Lung (tissue), 12 donors: ENCODE results near the gene RALGPS1. TPM values are rescaled to one million over a fixed set of nuclear protein-coding genes. Genes with fewer than 3 reads are reported as not detected.

ENCODE experiments used
- ATAC-seq: fragments of 200-7000 bp; cut with Tn5 transposase; one replicate; pipeline ENCODE4 v1.9.1; 2020; ENCODE audit warnings: moderate number of reproducible peaks; ENCODE audit not compliant: insufficient read depth, low FRiP score
- DNase-seq, 3 donors: peaks; one replicate each; pipeline ENCODE4 v3.0.0-alpha.2; 2013 to 2017
- H3K27ac ChIP-seq, 2 donors: one replicate each; pipeline ENCODE4 v1.5.1; 2013; ENCODE audit warnings: mild to moderate bottlenecking in 2 of 2, moderate library complexity in 2 of 2, control low read depth in 1 of 2, inconsistent platforms in 1 of 2, low read depth in 1 of 2, low read length in 1 of 2
- H3K27me3 ChIP-seq, 3 donors: one replicate each; pipeline ENCODE4 v1.5.1; 2013; ENCODE audit warnings: low read length in 2 of 3; ENCODE audit not compliant: control insufficient read depth in 3 of 3, insufficient read depth in 3 of 3
- H3K36me3 ChIP-seq, 4 donors: one replicate each; pipeline ENCODE4 v1.5.1; 2013; ENCODE audit warnings: low read length in 4 of 4, mild to moderate bottlenecking in 1 of 4, moderate library complexity in 1 of 4; ENCODE audit not compliant: control insufficient read depth in 4 of 4, insufficient read depth in 4 of 4
- H3K4me1 ChIP-seq, 5 donors: one replicate each; pipeline ENCODE4 v1.5.1; 2013; ENCODE audit warnings: low read length in 5 of 5, mild to moderate bottlenecking in 2 of 5, moderate library complexity in 1 of 5; ENCODE audit not compliant: control insufficient read depth in 5 of 5, insufficient read depth in 5 of 5
- H3K4me3 ChIP-seq: one replicate; pipeline ENCODE4 v1.5.1; 2013; ENCODE audit warnings: mild to moderate bottlenecking, control low read depth, moderate library complexity
- H3K9ac ChIP-seq, 2 donors: one replicate each; pipeline ENCODE4 v1.5.1; 2013; ENCODE audit warnings: low read length in 2 of 2, control low read depth in 1 of 2; ENCODE audit not compliant: insufficient read depth in 1 of 2
- H3K9me3 ChIP-seq, 4 donors: one replicate each; pipeline ENCODE4 v1.5.1; 2013; ENCODE audit warnings: low read length in 3 of 4, mild to moderate bottlenecking in 1 of 4, moderate library complexity in 1 of 4; ENCODE audit not compliant: control insufficient read depth in 4 of 4, insufficient read depth in 3 of 4
- CTCF ChIP-seq: IDR thresholded peaks from 2 replicates; pipeline ENCODE4 v1.5.1; 2012; ENCODE audit warnings: mild to moderate bottlenecking; ENCODE audit errors: control extremely low read depth, extremely low read depth
- WGBS, 2 donors: extraction: QIAGEN DNeasy Blood & Tissue Kit; methylation state at CpG; one replicate each; pipeline ENCODE4 v1.1.7; 2013; 5-methylcytosine and 5-hydroxymethylcytosine counted together
- polyA plus RNA-seq, 2 donors: library from polyadenylated mRNA; stranded (reverse); fragments of 200-250 nt; gene quantifications; one replicate each; pipeline ENCODE4 v1.2.1, GENCODE V29; 2013
- total RNA-seq, 2 donors: library from RNA; depleted of rRNA in 1 of 2; stranded (reverse); fragments of >200 nt in 1 of 2; gene quantifications; one replicate each; pipeline ENCODE4 v1.2.1, GENCODE V29; 2014 to 2021
- donor health status: control.
- donor health status: control.
- donor health status: Bipolar disorder and iron deficiency.
- donor health status: healthy.
- donor health status: DM: yes; HTN: yes; CAD: no.

Gene RALGPS1
- total and polyA plus RNA-seq, 4 donors: 3.5 to 30.3 (median 11.9) TPM

- ATAC-seq: peak; percentile 100
- Histone ChIP-seq H3K27me3 (no peaks in the 10 kb centered on the region), H3K9me3 (no peaks in the 10 kb centered on the region), H3K27ac (peak overlapping the region; percentile 68 to 71), H3K36me3 (peaks cover 0 to 2% (median 0%) of the 10 kb centered on the region in 4 donors), H3K4me3 (peak overlapping the region; percentile 59), H3K4me1 (peaks cover 0 to 9% (median 2%) of the 10 kb centered on the region in 5 donors), H3K9ac (peak overlapping the region in 1 of 2 donors; percentile 65)
- no peak for TF ChIP-seq CTCF
- peak; percentile 96 to 98 (median 97) for DNase-seq
- WGBS, 2 donors: 7 to 10% methylated on average over 52 to 53 of the region's 53 CpGs
Measured at GRCh38 chr9:127244609-127245601, 330.3 kb downstream of the RALGPS1 start.

GRCh38 chr9:127245637-127246164, 331.1 kb downstream of the RALGPS1 start:
- ATAC-seq: no peak
- no peak overlapping the region for H3K27ac ChIP-seq
- peak overlapping the region in 1 of 2 donors; percentile 30 for H3K9ac ChIP-seq

GRCh38 chr9:127248241-127248640, 333.7 kb downstream of the RALGPS1 start:
- H3K9ac ChIP-seq: no peak overlapping the region
- H3K27me3 ChIP-seq: no peaks in the 10 kb centered on the region
- ATAC-seq (no peak), DNase-seq (no peak)
- peaks cover 0 to 2% (median 0%) of the 10 kb centered on the region in 4 donors for H3K36me3 ChIP-seq
- 84 to 93% methylated on average over 3 of the region's 3 CpGs for WGBS, 2 donors
- no peak overlapping the region for H3K4me3 ChIP-seq
- H3K4me1 ChIP-seq: peaks cover 0 to 9% (median 6%) of the 10 kb centered on the region in 5 donors
- TF ChIP-seq CTCF: no peak
- H3K27ac ChIP-seq: no peak overlapping the region
- no peaks in the 10 kb centered on the region for H3K9me3 ChIP-seq

More at GRCh38 chr9:127245637-127246164, 331.1 kb downstream of the RALGPS1 start:
- Histone ChIP-seq H3K36me3 (peaks cover 0 to 2% (median 0%) of the 10 kb centered on the region in 4 donors), H3K4me3 (no peak overlapping the region), H3K4me1 (peaks cover 0 to 9% (median 5%) of the 10 kb centered on the region in 5 donors), H3K27me3 (no peaks in the 10 kb centered on the region), H3K9me3 (no peaks in the 10 kb centered on the region)
- WGBS, 2 donors: 83 to 86% methylated on average over 8 of the region's 8 CpGs
- DNase-seq: no peak
- no peak for TF ChIP-seq CTCF
